Panc1 (cell line): ENCODE measurements around the gene ADAD1. TPM values are rescaled to one million over a fixed set of nuclear protein-coding genes. Genes with fewer than 3 reads are reported as not detected.

Source experiments
- ATAC-seq: fragments of 200-7000 bp; cut with Tn5 transposase; 2 replicates; pipeline ENCODE4 v1.9.1; 2020; ENCODE audit warnings: mild to moderate bottlenecking, moderate library complexity
- BruUV-seq: library from RNA; stranded (reverse); fragments of 400-500 nt; replicated peaks from 2 replicates; lab custom pipeline; 2021; lab: Mats Ljungman, UMichigan
- CTCF ChIA-PET: fragments of 300-600 bp; sonication (Branson Sonifier 250); formaldehyde crosslinking; loops from one replicate; lab custom pipeline; 2022; ENCODE audit warnings: antibody characterized with exemption; lab: Charles Lee
- POLR2A ChIA-PET: fragments of 300-600 bp; sonication (Branson Sonifier 250); formaldehyde crosslinking; loops from one replicate; lab custom pipeline; 2022; ENCODE audit warnings: antibody characterized with exemption; lab: Charles Lee
- DNase-seq: peaks from one replicate; pipeline ENCODE4 v3.0.0-alpha.2; 2010; ENCODE audit warnings: low read depth, low spot score
- H3K27ac ChIP-seq: 2 replicates; pipeline ENCODE4 v1.5.1; 2011; ENCODE audit warnings: mild to moderate bottlenecking, low read length, inconsistent platforms
- H3K27me3 ChIP-seq: fragments of 200-500 bp; sonication (Bioruptor generic); 2 replicates; pipeline ENCODE4 v1.6.0; 2014; ENCODE audit warnings: low read length, inconsistent platforms; ENCODE audit not compliant: control insufficient read depth, insufficient read depth
- H3K36me3 ChIP-seq: fragments of 200-500 bp; sonication (Bioruptor generic); 2 replicates; pipeline ENCODE4 v1.5.1; 2014; ENCODE audit warnings: inconsistent platforms, mild to moderate bottlenecking, low read length, moderate library complexity; ENCODE audit not compliant: control insufficient read depth, insufficient read depth
- H3K4me1 ChIP-seq: 2 replicates; pipeline ENCODE4 v1.5.1; 2011; ENCODE audit warnings: inconsistent platforms, mild to moderate bottlenecking, low read length, moderate library complexity; ENCODE audit not compliant: control insufficient read depth, insufficient read depth
- H3K4me3 ChIP-seq, 2 experiments: 2 replicates each; pipeline ENCODE4 v1.5.1; 2011 to 2012; ENCODE audit warnings: low read depth in 2 of 2, low read length in 2 of 2, mild to moderate bottlenecking in 2 of 2, inconsistent platforms in 1 of 2, moderate library complexity in 1 of 2
- H3K9me3 ChIP-seq: fragments of 200-500 bp; sonication (Bioruptor generic); 2 replicates; pipeline ENCODE4 v1.5.1; 2014; ENCODE audit warnings: low read depth, mild to moderate bottlenecking, inconsistent platforms, low read length, moderate library complexity; ENCODE audit not compliant: control insufficient read depth, insufficient read depth
- POLR2AphosphoS5 ChIP-seq: IDR thresholded peaks from 2 replicates; pipeline ENCODE4 v1.6.1; 2012; ENCODE audit warnings: mild to moderate bottlenecking, low read depth, low read length, moderate library complexity
- SIN3A ChIP-seq: IDR thresholded peaks from 2 replicates; pipeline ENCODE4 v1.6.1; 2012; ENCODE audit warnings: low read depth, mild to moderate bottlenecking, low read length, moderate library complexity, borderline replicate concordance; ENCODE audit not compliant: insufficient read depth
- TCF7L2 ChIP-seq: IDR thresholded peaks from 2 replicates; pipeline ENCODE4 v1.6.1; 2011; ENCODE audit warnings: mild to moderate bottlenecking, low read depth, low read length, inconsistent platforms
- in situ Hi-C: cut with HindIII; loops from 2 replicates; pipeline ENCODE4 v1.10.0; 2016; ENCODE audit warnings: low sequenced_read_pairs, low pct_unique_long_range_greater_than_20kb
- intact Hi-C: fragments of 100-400 bp; cut with micrococcal nuclease; formaldehyde crosslinking; loops from one replicate; pipeline ENCODE4 v1.10.0; 2022; ENCODE audit not compliant: unreplicated experiment
- total RNA-seq: library from RNA; stranded (reverse); gene quantifications from one replicate; pipeline ENCODE4 v1.2.1, GENCODE V29; 2021; ENCODE audit not compliant: unreplicated experiment
- TF ChIP-seq, protein P1 (sequence below), 2 experiments: IDR thresholded peaks; 2 replicates each; pipeline ENCODE4 v1.6.1; 2011 to 2012; ENCODE audit warnings: low read depth in 2 of 2, control low read depth in 1 of 2, low read length in 1 of 2, mild to moderate bottlenecking in 1 of 2, moderate library complexity in 1 of 2; ENCODE audit not compliant: insufficient read depth in 1 of 2
- TF ChIP-seq, protein P2 (sequence below): fragments of 450-650 bp; IDR thresholded peaks from 2 replicates; pipeline ENCODE4 v1.5.1; 2017; ENCODE audit warnings: mild to moderate bottlenecking

ADAD1 gene
- total RNA-seq, 1 experiment from 2014 or later, result not detected

DNA sequence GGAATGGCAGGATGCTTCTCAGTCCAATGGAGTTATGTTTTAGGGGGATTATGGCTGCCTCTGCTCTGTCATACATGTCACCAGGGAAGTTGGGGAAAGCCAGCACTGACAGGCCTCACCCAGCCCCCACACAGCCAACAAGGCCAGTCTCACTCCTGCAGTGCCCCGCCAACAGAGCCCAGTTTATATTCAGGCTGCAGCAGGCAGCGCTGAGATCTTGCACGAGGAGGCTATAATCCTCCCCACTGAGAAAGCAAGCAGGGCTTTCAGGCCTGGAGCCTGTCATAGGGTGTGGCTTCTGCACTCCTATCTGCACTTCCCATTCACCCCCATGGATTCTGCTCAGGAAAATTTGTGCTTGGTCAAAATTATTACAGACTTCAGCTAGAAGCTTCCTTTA lies 25.1 kb downstream of the ADAD1 start:
- Histone ChIP-seq H3K27ac (no peak overlapping the region), H3K36me3 (no peaks in the 10 kb centered on the region), H3K27me3 (no peaks in the 10 kb centered on the region; the same call in 1 of the 2 replicates), H3K9me3 (no peaks in the 10 kb centered on the region), H3K4me1 (no peaks in the 10 kb centered on the region), H3K4me3 (no peak overlapping the region)
- POLR2A ChIA-PET, result no interaction called here
- intact Hi-C loops, result no loop called here
- ATAC-seq (no peak), DNase-seq (no peak)
- in situ Hi-C loops, result no loop called here
- TF ChIP-seq TCF7L2, result no peak
- TF ChIP-seq, protein P1, sequence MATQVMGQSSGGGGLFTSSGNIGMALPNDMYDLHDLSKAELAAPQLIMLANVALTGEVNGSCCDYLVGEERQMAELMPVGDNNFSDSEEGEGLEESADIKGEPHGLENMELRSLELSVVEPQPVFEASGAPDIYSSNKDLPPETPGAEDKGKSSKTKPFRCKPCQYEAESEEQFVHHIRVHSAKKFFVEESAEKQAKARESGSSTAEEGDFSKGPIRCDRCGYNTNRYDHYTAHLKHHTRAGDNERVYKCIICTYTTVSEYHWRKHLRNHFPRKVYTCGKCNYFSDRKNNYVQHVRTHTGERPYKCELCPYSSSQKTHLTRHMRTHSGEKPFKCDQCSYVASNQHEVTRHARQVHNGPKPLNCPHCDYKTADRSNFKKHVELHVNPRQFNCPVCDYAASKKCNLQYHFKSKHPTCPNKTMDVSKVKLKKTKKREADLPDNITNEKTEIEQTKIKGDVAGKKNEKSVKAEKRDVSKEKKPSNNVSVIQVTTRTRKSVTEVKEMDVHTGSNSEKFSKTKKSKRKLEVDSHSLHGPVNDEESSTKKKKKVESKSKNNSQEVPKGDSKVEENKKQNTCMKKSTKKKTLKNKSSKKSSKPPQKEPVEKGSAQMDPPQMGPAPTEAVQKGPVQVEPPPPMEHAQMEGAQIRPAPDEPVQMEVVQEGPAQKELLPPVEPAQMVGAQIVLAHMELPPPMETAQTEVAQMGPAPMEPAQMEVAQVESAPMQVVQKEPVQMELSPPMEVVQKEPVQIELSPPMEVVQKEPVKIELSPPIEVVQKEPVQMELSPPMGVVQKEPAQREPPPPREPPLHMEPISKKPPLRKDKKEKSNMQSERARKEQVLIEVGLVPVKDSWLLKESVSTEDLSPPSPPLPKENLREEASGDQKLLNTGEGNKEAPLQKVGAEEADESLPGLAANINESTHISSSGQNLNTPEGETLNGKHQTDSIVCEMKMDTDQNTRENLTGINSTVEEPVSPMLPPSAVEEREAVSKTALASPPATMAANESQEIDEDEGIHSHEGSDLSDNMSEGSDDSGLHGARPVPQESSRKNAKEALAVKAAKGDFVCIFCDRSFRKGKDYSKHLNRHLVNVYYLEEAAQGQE (IDR thresholded peaks at IDR 0.05; ENCODE audit: insufficient read depth in 1 of 2, low read depth in 2 of 2, low read length in 1 of 2), result no peak
- TF ChIP-seq SIN3A, result no peak
- no peak for TF ChIP-seq POLR2AphosphoS5
- TF ChIP-seq, protein P2, sequence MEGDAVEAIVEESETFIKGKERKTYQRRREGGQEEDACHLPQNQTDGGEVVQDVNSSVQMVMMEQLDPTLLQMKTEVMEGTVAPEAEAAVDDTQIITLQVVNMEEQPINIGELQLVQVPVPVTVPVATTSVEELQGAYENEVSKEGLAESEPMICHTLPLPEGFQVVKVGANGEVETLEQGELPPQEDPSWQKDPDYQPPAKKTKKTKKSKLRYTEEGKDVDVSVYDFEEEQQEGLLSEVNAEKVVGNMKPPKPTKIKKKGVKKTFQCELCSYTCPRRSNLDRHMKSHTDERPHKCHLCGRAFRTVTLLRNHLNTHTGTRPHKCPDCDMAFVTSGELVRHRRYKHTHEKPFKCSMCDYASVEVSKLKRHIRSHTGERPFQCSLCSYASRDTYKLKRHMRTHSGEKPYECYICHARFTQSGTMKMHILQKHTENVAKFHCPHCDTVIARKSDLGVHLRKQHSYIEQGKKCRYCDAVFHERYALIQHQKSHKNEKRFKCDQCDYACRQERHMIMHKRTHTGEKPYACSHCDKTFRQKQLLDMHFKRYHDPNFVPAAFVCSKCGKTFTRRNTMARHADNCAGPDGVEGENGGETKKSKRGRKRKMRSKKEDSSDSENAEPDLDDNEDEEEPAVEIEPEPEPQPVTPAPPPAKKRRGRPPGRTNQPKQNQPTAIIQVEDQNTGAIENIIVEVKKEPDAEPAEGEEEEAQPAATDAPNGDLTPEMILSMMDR, result no peak
- CTCF ChIA-PET, result no interaction called here
- BruUV-seq, result no TSS peak

DNA sequence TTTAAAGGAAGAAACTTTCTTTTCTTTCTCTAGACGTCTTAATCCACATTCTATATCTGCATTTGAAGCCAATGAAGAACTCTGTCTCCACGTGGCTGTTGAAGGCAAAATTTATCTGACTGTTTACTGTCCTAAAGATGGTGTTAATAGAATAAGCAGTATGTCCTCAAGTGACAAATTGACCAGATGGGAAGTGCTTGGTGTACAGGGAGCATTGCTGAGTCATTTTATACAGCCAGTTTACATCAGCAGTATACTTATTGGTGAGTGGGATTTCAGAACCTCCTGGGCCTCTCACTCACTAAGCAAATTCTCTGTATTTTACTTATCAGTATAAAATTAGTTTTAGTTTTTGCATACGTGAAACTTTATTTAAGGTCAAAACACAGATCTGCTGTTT lies 33.7 kb downstream of the ADAD1 start:
- in situ Hi-C loops, result no loop called here
- ATAC-seq (no peak), DNase-seq (no peak)
- intact Hi-C loops, result no loop called here
- BruUV-seq, result no TSS peak
- no peak overlapping the region for H3K27ac ChIP-seq
- POLR2A ChIA-PET, result no interaction called here
- H3K4me3 ChIP-seq, result no peak overlapping the region
- CTCF ChIA-PET, result no interaction called here
- TF ChIP-seq TCF7L2 (no peak), POLR2AphosphoS5 (no peak), SIN3A (no peak)
- TF ChIP-seq, protein P2, result no peak
- TF ChIP-seq, protein P1 (IDR thresholded peaks at IDR 0.05; ENCODE audit: insufficient read depth in 1 of 2, low read depth in 2 of 2, low read length in 1 of 2), result no peak
- H3K4me1 ChIP-seq, result no peaks in the 10 kb centered on the region
- H3K9me3 ChIP-seq, result no peaks in the 10 kb centered on the region
- H3K27me3 ChIP-seq, result no peaks in the 10 kb centered on the region
- H3K36me3 ChIP-seq, result no peaks in the 10 kb centered on the region
